ENCODE measurements around the gene WFIKKN1. TPM values are rescaled to one million over a fixed set of nuclear protein-coding genes. Genes with fewer than 3 reads are reported as not detected.

The WFIKKN1 gene
- total and polyA plus RNA-seq, 2 of the 13 experiments (the other 11 are each of a cell fraction or from before 2014, with no cell fraction given): 1.7 to 4.9 TPM

- TF ChIP-seq ZNF646 (CRISPR knock-in tag; IDR thresholded peaks at IDR 0.05) (no peak), ZBTB49 (CRISPR knock-in tag; IDR thresholded peaks at IDR 0.05; ENCODE audit: borderline replicate concordance) (no peak), PRPF4 (IDR thresholded peaks at IDR 0.05; ENCODE audit: low read depth, low read length, poor library complexity, severe bottlenecking) (peak; percentile 52), ZBTB38 (CRISPR knock-in tag; IDR thresholded peaks at IDR 0.05) (peak; percentile 100), NAIF1 (CRISPR knock-in tag; IDR thresholded peaks at IDR 0.05; ENCODE audit: borderline replicate concordance) (no peak), RBM39 (IDR thresholded peaks at IDR 0.05; ENCODE audit: low read depth, low read length, poor library complexity, severe bottlenecking) (peak; percentile 29), ZKSCAN1 (IDR thresholded peaks at IDR 0.05; ENCODE audit: low read length) (no peak), FOSL2 (CRISPR knock-in tag; IDR thresholded peaks at IDR 0.05) (no peak), ZNF468 (CRISPR knock-in tag; IDR thresholded peaks at IDR 0.05) (no peak), SETDB1 (CRISPR knock-in tag; IDR thresholded peaks at IDR 0.05; ENCODE audit: borderline replicate concordance) (no peak), RELA (CRISPR knock-in tag; IDR thresholded peaks at IDR 0.05) (no peak), ZNF780A (CRISPR knock-in tag; IDR thresholded peaks at IDR 0.05) (no peak), MLX (CRISPR knock-in tag; IDR thresholded peaks at IDR 0.05) (no peak), CC2D1A (CRISPR knock-in tag; IDR thresholded peaks at IDR 0.05) (no peak), MTA1 (CRISPR knock-in tag; IDR thresholded peaks at IDR 0.05; ENCODE audit: borderline replicate concordance) (0 out of 2 replicates have a peak, but pooled peaks have one; percentile 51), ZNF276 (CRISPR knock-in tag; IDR thresholded peaks at IDR 0.05; ENCODE audit: low read depth) (no peak), ZNF563 (CRISPR knock-in tag; IDR thresholded peaks at IDR 0.05) (no peak), RXRA (CRISPR knock-in tag; IDR thresholded peaks at IDR 0.05) (no peak)
These were observed 3.1 kb upstream of the WFIKKN1 start (continued) for GRCh38 chr16:627454-628239.
